Transverse colon (tissue), 3 donors: ENCODE results near the gene CALHM4.
A peak's percentile ranks its signal among the peaks of the same experiment; 100 is the strongest.

Experiments
- CTCF ChIP-seq, 5 experiments: fragments of 200-600 bp in 3 of 5; fragments of 450-650 bp in 2 of 5; sonication (generic) in 3 of 5; IDR thresholded peaks; 1 replicate in 2 of 5; 2 replicates in 3 of 5; pipeline ENCODE4 v1.5.1; 2016 to 2017; ENCODE audit warnings: antibody characterized with exemption in 5 of 5, inconsistent platforms in 3 of 5, mild to moderate bottlenecking in 2 of 5, moderate library complexity in 1 of 5
- POLR2A ChIP-seq: fragments of 450-650 bp; IDR thresholded peaks from one replicate; pipeline ENCODE4 v1.6.1; 2016; ENCODE audit warnings: antibody characterized with exemption, mild to moderate bottlenecking, moderate library complexity

GRCh38 chr6:116531675-116532570 is 21.6 kb upstream of the CALHM4 start:
- TF ChIP-seq CTCF (IDR thresholded peaks at IDR 0.05) (peak; percentile 73 to 80 (median 73)), POLR2A (no peak)
